Upper lobe of left lung (tissue), 4 donors: ENCODE results near the gene ROMO1.

Source experiments
- EP300 ChIP-seq, 4 donors: sonication (generic); formaldehyde crosslinking; IDR thresholded peaks; one replicate each; pipeline ENCODE4 v1.5.1; 2017; ENCODE audit warnings: antibody characterized with exemption in 4 of 4, control low read depth in 2 of 4
- POLR2A ChIP-seq, 4 donors: fragments of 450-650 bp; IDR thresholded peaks; one replicate each; pipeline ENCODE4 v1.5.1; 2016 to 2017; ENCODE audit warnings: antibody characterized with exemption in 4 of 4, mild to moderate bottlenecking in 2 of 4
- POLR2AphosphoS5 ChIP-seq, 2 donors: sonication (generic); formaldehyde crosslinking; IDR thresholded peaks; one replicate each; pipeline ENCODE4 v1.5.1; 2017; ENCODE audit warnings: antibody characterized with exemption in 2 of 2
- TF ChIP-seq, protein P1 (sequence below), 6 experiments: fragments of 450-650 bp in 4 of 6; fragments of 200-600 bp in 2 of 6; sonication (generic) in 2 of 6; IDR thresholded peaks; one replicate each; pipeline ENCODE4 v1.5.1; 2016 to 2019; ENCODE audit warnings: antibody characterized with exemption in 6 of 6

DNA sequence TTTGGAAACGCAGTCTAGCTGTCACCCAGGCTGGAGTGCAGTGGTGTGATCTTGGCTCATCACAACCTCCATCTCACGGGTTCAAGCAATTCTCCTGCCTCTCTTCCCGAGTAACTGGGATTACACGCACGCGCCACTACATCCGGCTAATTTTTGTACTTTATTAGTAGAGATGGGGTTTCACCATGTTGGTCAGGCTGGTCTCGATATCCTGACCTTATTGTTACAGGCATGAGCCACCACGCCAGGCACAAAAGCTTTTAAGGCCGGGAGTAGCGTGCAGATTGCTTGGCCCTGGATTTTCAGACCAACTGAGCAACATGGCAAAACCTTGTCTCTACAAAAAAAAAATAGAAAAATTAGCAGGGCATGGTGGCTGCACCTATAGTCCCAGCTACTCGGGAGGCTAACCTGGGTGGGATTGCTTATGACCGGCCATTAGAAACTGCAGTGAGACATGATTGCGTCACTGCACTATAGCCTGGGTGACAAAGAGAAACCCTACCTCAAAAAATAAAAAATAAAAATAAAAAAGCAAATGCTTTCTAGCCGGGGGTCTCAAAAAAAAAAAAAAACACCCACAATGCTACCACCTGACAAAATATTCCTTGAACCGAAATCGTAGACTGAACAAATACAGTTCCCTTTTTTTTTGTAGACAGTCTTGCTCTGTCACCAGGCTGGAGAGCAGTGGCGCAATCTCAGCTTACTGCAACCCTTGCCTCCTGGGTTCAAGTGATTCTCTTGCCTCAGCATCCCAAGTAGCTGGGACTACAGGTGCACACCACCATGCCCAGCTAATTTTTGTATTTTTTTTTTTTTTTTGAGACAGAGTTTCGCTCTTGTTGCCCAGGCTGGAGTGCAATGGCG lies 27.9 kb downstream of the ROMO1 start:
- TF ChIP-seq POLR2A (IDR thresholded peaks at IDR 0.05) (no peak), POLR2AphosphoS5 (IDR thresholded peaks at IDR 0.05) (no peak), EP300 (IDR thresholded peaks at IDR 0.05) (no peak)
- TF ChIP-seq, protein P1, sequence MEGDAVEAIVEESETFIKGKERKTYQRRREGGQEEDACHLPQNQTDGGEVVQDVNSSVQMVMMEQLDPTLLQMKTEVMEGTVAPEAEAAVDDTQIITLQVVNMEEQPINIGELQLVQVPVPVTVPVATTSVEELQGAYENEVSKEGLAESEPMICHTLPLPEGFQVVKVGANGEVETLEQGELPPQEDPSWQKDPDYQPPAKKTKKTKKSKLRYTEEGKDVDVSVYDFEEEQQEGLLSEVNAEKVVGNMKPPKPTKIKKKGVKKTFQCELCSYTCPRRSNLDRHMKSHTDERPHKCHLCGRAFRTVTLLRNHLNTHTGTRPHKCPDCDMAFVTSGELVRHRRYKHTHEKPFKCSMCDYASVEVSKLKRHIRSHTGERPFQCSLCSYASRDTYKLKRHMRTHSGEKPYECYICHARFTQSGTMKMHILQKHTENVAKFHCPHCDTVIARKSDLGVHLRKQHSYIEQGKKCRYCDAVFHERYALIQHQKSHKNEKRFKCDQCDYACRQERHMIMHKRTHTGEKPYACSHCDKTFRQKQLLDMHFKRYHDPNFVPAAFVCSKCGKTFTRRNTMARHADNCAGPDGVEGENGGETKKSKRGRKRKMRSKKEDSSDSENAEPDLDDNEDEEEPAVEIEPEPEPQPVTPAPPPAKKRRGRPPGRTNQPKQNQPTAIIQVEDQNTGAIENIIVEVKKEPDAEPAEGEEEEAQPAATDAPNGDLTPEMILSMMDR (IDR thresholded peaks at IDR 0.05), result no peak
